GM20000 (cell line): Measurements from ENCODE around the gene BCAR1.

Source experiments
- DNase-seq: peaks from one replicate; pipeline ENCODE4 v3.0.0; 2012; ENCODE audit warnings: low spot score
- TF ChIP-seq, protein P1 (sequence below): IDR thresholded peaks from 2 replicates; pipeline ENCODE4 v1.5.1; 2012; ENCODE audit warnings: mild to moderate bottlenecking, control low read depth; ENCODE audit errors: extremely low read depth, missing control alignments

The BCAR1 gene

DNA sequence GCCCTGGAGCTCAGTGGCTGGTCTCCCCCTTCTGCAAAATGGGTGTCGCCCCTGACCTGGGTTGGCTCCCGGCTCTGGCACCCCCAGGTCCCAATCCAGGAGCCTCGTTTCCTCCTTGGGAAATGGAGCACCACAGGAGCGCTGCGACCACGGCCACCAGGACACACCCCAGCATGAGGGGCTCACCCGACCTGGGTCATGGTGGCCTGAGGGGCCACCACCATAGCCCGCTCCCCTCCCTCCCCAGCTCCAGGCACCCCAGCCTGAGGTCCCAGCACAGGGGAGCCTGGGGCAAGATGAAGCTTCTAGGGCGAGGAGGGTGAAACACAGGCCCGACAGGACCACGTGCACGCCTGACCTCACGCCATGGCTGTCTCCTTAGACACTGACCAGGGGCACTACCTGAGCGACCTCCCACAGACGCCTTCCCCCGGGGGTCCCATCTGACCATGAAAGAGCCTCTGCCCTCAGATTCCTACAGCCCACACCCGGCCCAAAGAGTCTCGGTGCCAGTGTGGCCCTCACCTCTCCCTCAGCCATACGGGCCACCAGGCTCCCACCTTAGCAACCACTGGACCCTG lies 11.8 kb downstream of the BCAR1 start:
- DNase-seq: no peak
- TF ChIP-seq, protein P1, sequence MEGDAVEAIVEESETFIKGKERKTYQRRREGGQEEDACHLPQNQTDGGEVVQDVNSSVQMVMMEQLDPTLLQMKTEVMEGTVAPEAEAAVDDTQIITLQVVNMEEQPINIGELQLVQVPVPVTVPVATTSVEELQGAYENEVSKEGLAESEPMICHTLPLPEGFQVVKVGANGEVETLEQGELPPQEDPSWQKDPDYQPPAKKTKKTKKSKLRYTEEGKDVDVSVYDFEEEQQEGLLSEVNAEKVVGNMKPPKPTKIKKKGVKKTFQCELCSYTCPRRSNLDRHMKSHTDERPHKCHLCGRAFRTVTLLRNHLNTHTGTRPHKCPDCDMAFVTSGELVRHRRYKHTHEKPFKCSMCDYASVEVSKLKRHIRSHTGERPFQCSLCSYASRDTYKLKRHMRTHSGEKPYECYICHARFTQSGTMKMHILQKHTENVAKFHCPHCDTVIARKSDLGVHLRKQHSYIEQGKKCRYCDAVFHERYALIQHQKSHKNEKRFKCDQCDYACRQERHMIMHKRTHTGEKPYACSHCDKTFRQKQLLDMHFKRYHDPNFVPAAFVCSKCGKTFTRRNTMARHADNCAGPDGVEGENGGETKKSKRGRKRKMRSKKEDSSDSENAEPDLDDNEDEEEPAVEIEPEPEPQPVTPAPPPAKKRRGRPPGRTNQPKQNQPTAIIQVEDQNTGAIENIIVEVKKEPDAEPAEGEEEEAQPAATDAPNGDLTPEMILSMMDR: no peak

DNA sequence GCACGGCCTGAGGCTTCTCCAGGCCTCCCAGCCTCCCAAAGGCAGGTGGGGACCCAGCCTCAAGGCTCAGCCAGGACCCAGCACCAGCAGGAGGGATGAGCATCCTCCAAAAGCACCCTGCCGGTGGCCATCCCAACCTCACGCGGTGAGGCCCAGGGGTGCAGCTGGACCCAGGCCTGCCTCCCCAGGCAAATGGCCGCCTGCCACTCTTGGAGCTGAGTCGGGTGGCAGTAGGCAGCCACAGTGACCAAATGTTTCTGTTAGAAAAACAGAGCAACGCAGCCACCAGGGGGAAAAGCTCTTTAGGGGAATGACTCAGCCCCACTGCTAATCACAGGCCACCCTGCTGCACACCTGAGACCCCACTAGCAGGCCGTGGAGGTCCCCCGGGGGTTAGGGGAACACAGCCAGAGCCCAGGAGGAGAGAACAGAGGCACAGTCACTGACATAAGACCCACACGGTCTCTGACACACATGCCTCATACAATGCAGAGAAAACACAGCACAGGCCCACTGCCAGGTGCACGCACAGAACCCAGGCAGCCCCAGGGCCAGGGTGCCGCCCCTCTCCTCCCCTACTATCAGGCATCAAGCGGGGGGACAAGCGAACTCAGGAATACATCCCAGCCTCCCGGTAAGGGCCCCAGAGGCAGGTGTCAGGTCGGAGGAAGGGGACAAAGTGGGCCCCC lies 12.4 kb downstream of the BCAR1 start:
- TF ChIP-seq, protein P1: no peak
- DNase-seq: no peak

DNA sequence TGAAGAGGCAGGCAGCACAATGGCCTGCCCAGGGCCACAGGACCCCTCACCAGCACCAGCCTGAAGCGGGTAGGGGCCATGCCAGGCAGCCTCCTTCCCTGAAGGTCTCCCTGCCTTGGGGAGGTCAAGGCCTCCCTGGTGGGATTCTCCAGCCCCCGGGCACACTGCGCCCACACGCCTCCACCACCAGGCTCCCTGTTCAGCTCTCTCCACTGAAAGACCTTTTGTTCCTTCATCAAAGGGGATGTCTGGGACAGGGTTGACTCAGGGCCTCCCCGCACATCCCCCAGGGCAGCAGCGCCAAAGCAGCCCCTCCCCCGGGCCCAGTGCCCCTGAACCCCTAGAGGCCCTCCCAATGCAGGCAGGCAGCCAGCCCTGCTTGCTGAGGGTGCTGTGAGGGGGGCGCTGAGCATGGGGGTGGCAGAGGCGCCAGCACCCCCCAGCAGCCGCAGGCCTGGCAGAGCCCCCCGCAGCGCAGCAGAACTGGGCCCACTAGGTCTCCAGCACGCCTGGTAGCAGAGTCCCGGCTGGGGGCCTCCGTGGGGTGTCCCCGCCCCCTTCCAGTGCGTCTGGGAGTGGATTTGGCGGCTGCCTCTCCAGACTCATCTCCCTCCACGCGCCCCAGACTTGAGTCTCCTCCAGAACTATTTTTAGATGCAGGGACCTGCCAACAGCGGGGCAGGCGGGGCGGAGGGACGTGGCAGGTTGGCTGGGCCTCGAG lies 13.1 kb downstream of the BCAR1 start:
- DNase-seq: no peak

DNA sequence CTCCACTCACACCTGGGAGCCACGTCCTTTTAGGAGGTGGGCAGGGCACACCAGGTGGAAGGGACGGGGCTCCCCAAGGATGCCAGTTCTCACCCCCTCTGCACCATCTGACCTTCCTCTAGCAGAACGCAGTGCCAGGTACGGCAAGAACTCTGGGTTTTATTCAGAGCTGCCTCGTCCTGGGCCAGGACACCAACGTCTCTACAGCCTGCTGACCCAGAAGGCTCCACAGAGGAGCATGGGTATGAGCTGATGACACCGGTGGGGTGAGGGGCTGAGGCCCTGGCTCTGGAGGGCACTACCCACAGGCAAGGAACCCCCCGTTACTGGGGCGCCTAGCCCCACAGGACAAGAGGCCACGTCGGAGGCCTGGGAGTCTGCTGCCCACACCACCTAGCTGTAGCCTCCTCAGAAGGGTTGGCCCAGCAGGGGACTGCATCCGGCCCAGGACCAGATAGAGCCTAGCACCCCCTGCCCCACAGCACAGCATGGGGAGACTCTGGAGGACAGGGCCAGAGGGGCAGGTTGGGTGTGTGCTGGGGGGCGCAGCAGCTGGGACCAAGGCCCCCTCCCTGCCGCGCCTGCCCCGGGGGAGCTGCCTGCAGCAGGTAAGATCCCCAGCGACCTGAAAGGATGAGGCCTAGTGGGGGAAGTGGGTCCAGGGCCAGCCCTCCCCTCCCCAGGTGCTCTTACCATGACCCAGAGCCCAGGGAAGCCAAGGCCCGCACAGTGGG lies 13.9 kb downstream of the BCAR1 start:
- TF ChIP-seq, protein P1: no peak
- DNase-seq: no peak

More for the DNA sequence above, 13.1 kb downstream of the BCAR1 start:
- TF ChIP-seq, protein P1: no peak

DNA sequence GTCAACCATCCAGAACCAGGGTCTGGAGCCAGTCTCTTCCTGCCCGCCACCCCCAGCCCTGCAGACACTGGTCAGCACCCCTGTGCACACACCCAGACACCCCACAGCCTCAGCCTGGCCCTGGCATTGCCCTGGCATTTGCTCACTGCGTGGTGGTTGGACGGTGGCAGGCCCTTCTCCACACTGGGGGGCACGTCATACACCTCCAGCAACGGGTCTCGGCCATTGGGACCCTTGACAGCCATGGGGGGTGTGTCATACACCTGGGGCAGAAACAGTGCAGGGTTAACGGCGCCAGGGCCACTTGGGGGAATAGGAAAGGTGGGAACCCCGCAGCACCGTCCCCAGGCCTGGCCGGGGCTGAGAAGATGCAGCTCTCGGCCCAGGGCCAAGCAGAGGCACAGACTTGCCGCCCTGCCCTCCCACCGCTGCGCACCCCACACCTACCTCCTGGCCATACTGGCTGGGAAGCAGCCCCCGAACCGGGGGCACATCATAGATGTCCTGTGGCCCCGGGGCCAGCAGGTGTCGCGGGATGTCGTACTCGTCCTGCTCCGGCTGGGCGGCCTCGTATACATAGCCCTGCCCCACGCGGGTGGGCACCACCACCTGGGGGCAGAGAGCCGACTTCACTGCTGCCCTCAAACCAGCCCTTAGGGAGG lies 14.6 kb downstream of the BCAR1 start:
- DNase-seq: no peak
- TF ChIP-seq, protein P1: no peak

DNA sequence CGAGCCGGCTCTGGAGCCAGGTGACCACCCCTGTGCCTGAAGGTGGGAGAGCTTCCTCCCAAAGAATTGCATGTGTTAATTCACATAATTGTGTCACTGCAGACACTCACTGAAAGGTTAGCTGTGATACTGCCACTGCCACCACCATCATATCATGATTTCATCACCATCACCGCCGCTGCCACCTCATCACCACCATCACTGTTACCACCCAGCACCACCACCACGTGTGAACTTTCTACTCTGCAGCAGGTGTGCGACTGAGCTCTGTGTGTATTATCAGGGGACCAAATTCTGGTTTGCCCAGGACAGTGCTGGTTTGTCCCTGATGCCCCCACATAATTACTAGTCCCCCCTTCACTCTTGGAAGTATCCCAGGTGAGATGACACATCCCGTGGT lies 15.2 kb downstream of the BCAR1 start:
- DNase-seq: no peak
- TF ChIP-seq, protein P1: no peak
